ENCODE data around the gene COMT. TPM values are rescaled to one million over a fixed set of nuclear protein-coding genes. Genes with fewer than 3 reads are reported as not detected.

The COMT gene
- total RNA-seq, 4 donors from 2014 or later, result 58.5 to 103 (median 85.3) TPM

DNA sequence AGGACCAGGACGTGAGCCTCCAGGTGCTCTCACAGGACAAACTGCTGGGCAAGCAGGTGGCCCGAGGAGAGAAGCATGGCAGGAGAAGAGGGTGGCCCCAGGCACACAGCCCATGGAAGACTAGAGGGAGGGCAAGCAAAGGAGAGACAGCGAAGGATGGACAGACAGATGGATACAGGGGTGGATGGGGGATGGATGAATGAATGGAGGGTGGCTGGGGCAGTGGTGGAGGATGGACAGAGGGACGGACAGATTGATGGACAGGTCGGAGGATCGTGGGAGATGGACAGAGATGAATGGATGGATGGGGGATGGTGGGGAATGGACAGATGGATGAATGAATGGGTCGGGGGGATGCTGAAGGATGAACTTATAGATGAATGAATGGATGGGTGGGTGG, 52.4 kb downstream of the COMT start:
- no peak for DNase-seq
- in situ Hi-C loops (cut with MboI; ENCODE audit: low pct_ligation_motif_present in 1 of 4, low pct_unique_long_range_greater_than_20kb in 1 of 4, low sequenced_read_pairs in 3 of 4), result no loop called here
- Histone ChIP-seq H3K4me3 (no peak overlapping the region), H3K27me3 (no peaks in the 10 kb centered on the region), H3K4me1 (no peaks in the 10 kb centered on the region), H3K27ac (no peak overlapping the region), H3K36me3 (no peaks in the 10 kb centered on the region), H3K9me3 (no peaks in the 10 kb centered on the region)
- no peak for TF ChIP-seq POLR2A (IDR thresholded peaks at IDR 0.05)
- TF ChIP-seq EP300 (IDR thresholded peaks at IDR 0.05; ENCODE audit: low read depth), result no peak
- intact Hi-C loops (cut with DNase I; ENCODE audit: low total_unique reads), result no loop called here
- 77 to 82% methylated on average over 5 to 7 of the region's 7 CpGs for WGBS, 2 donors (ENCODE audit: low coverage in 1 of 2)

DNA sequence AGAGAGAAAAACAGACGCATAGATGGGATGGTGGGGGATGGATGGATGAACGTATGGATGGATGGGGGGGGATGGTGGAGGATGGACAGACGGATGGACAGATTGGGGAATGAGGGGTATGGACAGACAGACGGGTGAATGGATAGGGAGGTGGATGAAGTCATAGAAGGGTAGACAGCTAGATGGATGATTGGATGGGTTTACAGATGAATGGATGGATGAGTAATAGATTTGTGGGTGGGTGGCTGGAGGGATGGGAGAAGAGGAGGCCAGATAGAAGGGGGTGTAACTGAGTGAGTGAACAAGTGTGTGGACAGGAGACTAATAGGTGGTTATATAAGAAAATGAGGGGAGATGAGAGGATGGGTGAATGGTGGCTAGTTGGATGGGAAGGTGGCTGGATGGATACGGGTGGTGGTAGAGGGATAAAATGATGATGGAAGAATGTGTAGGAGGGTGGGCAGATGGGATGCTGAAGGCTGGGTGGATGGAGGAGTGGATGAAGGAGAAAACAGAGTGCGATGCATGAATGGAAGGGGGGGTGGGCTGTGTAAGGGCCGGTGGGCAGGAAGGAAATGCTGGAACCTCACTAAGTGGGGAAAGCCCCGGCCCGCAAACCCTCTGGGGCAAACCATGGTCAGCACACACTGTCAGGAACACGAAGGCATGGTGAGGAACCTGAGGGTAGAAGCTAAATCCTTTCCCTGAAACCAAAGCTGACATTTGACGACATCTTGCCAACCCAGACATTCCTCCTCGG, 53.5 kb downstream of the COMT start:
- intact Hi-C loops (cut with DNase I; ENCODE audit: low total_unique reads) (no loop called here), in situ Hi-C loops (cut with MboI; ENCODE audit: low pct_ligation_motif_present in 1 of 4, low pct_unique_long_range_greater_than_20kb in 1 of 4, low sequenced_read_pairs in 3 of 4) (no loop called here)
- H3K9me3 ChIP-seq, result no peaks in the 10 kb centered on the region
- DNase-seq, result no peak
- peak overlapping the region in 2 of 4 donors; percentile 20 to 55 for H3K27ac ChIP-seq
- H3K36me3 ChIP-seq, result no peaks in the 10 kb centered on the region
- no peak overlapping the region for H3K4me3 ChIP-seq
- TF ChIP-seq POLR2A (IDR thresholded peaks at IDR 0.05) (no peak), POLR2AphosphoS5 (IDR thresholded peaks at IDR 0.05) (no peak), EP300 (IDR thresholded peaks at IDR 0.05; ENCODE audit: low read depth) (no peak)
- TF ChIP-seq, protein P1, sequence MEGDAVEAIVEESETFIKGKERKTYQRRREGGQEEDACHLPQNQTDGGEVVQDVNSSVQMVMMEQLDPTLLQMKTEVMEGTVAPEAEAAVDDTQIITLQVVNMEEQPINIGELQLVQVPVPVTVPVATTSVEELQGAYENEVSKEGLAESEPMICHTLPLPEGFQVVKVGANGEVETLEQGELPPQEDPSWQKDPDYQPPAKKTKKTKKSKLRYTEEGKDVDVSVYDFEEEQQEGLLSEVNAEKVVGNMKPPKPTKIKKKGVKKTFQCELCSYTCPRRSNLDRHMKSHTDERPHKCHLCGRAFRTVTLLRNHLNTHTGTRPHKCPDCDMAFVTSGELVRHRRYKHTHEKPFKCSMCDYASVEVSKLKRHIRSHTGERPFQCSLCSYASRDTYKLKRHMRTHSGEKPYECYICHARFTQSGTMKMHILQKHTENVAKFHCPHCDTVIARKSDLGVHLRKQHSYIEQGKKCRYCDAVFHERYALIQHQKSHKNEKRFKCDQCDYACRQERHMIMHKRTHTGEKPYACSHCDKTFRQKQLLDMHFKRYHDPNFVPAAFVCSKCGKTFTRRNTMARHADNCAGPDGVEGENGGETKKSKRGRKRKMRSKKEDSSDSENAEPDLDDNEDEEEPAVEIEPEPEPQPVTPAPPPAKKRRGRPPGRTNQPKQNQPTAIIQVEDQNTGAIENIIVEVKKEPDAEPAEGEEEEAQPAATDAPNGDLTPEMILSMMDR (IDR thresholded peaks at IDR 0.05), result no peak
- WGBS, 2 donors (ENCODE audit: low coverage in 1 of 2), result 67 to 79% methylated on average over 10 to 12 of the region's 12 CpGs
- no peaks in the 10 kb centered on the region for H3K4me1 ChIP-seq
- no peaks in the 10 kb centered on the region for H3K27me3 ChIP-seq

DNA sequence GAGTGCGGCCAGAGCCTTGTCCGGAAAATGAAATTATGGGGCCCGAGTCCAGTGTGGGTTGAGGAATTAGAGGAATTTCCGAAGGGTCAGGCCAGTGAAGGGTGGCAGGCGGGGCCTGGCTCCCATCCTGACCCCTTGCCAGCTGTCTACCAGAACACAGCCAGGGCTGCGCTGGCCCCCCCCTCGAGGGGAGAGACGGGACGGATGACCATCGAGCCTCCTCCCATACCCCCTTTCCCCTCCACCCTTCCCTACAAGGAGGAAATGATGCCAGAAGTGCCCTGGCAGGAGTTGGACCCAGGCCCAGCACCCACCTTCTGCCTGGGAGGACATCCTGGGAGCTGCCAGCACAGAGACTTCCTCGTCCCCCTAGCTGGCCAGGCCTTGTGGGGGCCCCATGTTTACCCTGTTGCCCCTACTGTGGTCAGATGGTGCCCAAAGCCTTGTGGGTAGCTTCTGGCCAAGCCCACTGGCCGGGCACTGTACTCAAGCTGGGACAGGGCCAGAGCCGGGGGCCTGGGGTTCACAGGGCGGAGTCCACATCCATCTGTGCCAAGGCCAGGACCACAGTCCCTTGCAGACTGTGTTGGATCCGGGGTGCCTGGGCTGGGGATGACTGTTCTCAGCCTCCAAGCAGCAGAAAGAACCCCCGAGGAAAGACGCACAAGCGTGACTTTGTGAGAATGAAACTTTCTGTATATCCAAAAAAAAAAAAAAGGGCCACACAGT, 54.2 kb downstream of the COMT start:
- TF ChIP-seq EP300 (IDR thresholded peaks at IDR 0.05; ENCODE audit: low read depth) (no peak), POLR2AphosphoS5 (IDR thresholded peaks at IDR 0.05) (no peak), POLR2A (IDR thresholded peaks at IDR 0.05) (no peak)
- TF ChIP-seq, protein P1 (IDR thresholded peaks at IDR 0.05), result no peak
- H3K36me3 ChIP-seq, result no peaks in the 10 kb centered on the region
- peak overlapping the region; percentile 13 to 55 (median 29) for H3K27ac ChIP-seq
- in situ Hi-C loops (cut with MboI; ENCODE audit: low pct_ligation_motif_present in 1 of 4, low pct_unique_long_range_greater_than_20kb in 1 of 4, low sequenced_read_pairs in 3 of 4), result no loop called here
- no peak for DNase-seq
- no peaks in the 10 kb centered on the region for H3K27me3 ChIP-seq
- 67 to 100% methylated on average over 3 to 17 of the region's 18 CpGs for WGBS, 2 donors (ENCODE audit: low coverage in 1 of 2)
- intact Hi-C loops (cut with DNase I; ENCODE audit: low total_unique reads), result no loop called here
- no peaks in the 10 kb centered on the region for H3K9me3 ChIP-seq
- H3K4me1 ChIP-seq, result no peaks in the 10 kb centered on the region
- no peak overlapping the region for H3K4me3 ChIP-seq

DNA sequence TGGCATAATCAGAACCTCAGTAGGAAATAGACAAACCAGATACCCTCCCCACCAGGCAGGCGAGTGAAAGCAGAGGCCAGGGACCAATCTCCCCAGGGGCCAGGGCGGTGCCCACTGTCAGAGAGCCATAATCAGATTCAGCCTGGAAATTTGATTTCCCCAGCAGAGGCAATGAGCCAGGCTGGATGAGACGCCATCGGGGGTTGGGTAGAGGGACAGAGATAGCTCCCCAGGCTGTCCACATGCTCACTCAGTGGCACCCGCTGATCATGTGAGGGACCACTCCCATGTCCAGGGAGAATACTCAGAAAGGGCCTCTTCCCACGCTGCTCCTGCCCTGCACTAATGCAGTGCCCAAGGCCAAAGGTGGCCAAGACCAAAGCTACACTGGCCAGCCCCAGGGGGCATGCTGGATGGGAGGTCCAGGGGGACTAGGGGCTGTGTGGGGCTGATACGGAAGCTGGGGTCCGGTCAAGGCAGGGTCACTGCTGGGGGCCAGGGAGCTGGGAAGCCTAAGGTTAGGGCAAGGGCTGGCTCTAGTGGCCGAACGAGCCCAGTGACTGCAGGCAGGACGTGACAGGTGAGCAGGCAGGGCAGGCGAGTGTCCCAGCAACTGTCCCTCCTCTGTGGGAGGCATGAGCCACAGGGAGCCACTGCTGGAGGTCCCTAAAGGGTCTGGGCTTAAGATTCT, 55.3 kb downstream of the COMT start:
- WGBS, 2 donors (ENCODE audit: low coverage in 1 of 2), result 84% methylated on average over 12 of the region's 12 CpGs; no CpG with 5 or more reads in 1 of the 2 donors
- TF ChIP-seq, protein P1 (IDR thresholded peaks at IDR 0.05), result no peak
- TF ChIP-seq POLR2A (IDR thresholded peaks at IDR 0.05) (no peak), POLR2AphosphoS5 (IDR thresholded peaks at IDR 0.05) (no peak), EP300 (IDR thresholded peaks at IDR 0.05; ENCODE audit: low read depth) (no peak)
- Histone ChIP-seq H3K36me3 (no peaks in the 10 kb centered on the region), H3K4me3 (no peak overlapping the region), H3K9me3 (no peaks in the 10 kb centered on the region), H3K27ac (no peak overlapping the region), H3K27me3 (no peaks in the 10 kb centered on the region), H3K4me1 (no peaks in the 10 kb centered on the region)
- intact Hi-C loops (cut with DNase I; ENCODE audit: low total_unique reads) (no loop called here), in situ Hi-C loops (cut with MboI; ENCODE audit: low pct_ligation_motif_present in 1 of 4, low pct_unique_long_range_greater_than_20kb in 1 of 4, low sequenced_read_pairs in 3 of 4) (no loop called here)
- DNase-seq, result no peak

All from transverse colon (tissue), 4 donors.